ENCODE data around the gene HHATL.

HHATL gene

DNA sequence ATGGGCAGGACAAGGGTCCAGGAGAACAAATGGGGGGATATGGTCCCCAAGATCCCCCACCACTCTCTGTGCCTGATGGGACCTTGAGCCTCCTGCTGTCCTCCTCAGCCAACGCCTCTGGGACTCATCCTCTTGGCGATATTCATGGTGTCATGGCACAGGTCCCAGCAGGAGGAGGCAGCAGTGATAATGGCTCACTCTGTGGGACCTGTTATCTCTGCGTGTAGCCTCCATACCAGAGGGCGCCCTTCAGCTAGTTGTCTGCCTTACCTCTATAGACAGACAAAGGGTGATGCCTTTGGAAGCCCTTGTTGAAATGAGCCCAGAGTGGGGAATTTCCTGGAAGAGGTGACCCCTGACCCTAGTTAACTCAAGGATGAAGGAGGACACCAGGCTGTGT is 41.7 kb downstream of the HHATL start:
- Histone ChIP-seq H3K4me3 (ENCODE audit: low read depth, low read length, poor library complexity, severe bottlenecking) (no peak overlapping the region), H3K9me3 (ENCODE audit: low read length) (no peaks in the 10 kb centered on the region)

DNA sequence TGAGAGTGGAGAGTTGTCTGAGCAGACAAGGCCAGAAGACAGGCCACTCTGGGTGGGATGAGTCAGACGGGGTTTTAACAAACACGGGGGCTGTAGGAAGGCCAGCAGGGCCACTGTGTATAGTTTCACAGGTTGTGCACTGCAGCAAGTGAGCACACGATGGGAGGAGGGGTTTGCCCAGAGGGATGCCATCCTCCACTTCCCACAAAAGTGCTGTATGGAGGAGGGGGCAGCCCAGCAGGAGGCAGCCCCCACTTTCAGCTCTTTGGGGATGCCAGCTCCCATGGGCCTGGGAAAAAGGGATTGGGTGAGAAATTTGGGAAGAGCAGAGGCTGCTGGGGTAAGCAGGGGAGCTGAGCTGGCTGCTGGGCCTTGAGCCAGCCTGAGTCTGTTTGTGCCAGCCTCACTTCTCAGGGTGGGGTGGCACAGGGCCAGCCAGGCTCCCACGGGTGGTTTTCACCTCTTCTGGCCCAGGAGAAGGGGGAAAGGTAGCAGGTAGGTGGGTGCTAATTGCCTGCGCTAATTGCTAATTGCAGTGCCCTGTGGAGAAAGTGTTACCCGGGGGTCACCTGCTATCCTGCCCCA is 42.4 kb downstream of the HHATL start:
- H4K20me1 ChIP-seq (ENCODE audit: insufficient read depth, low read length), result no peaks in the 10 kb centered on the region
- H3K27me3 ChIP-seq (ENCODE audit: insufficient read depth, low read length), result no peaks in the 10 kb centered on the region
- no peak overlapping the region for H3K27ac ChIP-seq (ENCODE audit: low read depth, low read length, poor library complexity, severe bottlenecking)
- TF ChIP-seq, protein P1, sequence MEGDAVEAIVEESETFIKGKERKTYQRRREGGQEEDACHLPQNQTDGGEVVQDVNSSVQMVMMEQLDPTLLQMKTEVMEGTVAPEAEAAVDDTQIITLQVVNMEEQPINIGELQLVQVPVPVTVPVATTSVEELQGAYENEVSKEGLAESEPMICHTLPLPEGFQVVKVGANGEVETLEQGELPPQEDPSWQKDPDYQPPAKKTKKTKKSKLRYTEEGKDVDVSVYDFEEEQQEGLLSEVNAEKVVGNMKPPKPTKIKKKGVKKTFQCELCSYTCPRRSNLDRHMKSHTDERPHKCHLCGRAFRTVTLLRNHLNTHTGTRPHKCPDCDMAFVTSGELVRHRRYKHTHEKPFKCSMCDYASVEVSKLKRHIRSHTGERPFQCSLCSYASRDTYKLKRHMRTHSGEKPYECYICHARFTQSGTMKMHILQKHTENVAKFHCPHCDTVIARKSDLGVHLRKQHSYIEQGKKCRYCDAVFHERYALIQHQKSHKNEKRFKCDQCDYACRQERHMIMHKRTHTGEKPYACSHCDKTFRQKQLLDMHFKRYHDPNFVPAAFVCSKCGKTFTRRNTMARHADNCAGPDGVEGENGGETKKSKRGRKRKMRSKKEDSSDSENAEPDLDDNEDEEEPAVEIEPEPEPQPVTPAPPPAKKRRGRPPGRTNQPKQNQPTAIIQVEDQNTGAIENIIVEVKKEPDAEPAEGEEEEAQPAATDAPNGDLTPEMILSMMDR (IDR thresholded peaks at IDR 0.05; ENCODE audit: low read length), result no peak
- no peak for TF ChIP-seq EZH2 (IDR thresholded peaks at IDR 0.05; ENCODE audit: borderline replicate concordance, low read length)
- no peaks in the 10 kb centered on the region for H3F3A ChIP-seq (ENCODE audit: insufficient read depth, low read length)
- no peaks in the 10 kb centered on the region for H3K36me3 ChIP-seq (ENCODE audit: insufficient read depth, low read length)
- H3K4me2 ChIP-seq (ENCODE audit: low read length), result no peak overlapping the region
- no peak overlapping the region for H3K4me3 ChIP-seq (ENCODE audit: low read depth, low read length, poor library complexity, severe bottlenecking)
- peaks cover 12% of the 10 kb centered on the region for H3K4me1 ChIP-seq (ENCODE audit: insufficient read depth, low read length, severe bottlenecking)
- no peaks in the 10 kb centered on the region for H3K9me3 ChIP-seq (ENCODE audit: low read length)
- H3K9ac ChIP-seq (ENCODE audit: low read length), result no peak overlapping the region
- no peak overlapping the region for H2AFZ ChIP-seq (ENCODE audit: low read length)
- no peaks in the 10 kb centered on the region for H3K9me2 ChIP-seq (ENCODE audit: low read depth, low read length)
- no peaks in the 10 kb centered on the region for H3K79me2 ChIP-seq (ENCODE audit: insufficient read depth, low read length)

More for the DNA sequence above, 41.7 kb downstream of the HHATL start:
- H3K9ac ChIP-seq (ENCODE audit: low read length), result no peak overlapping the region
- no peaks in the 10 kb centered on the region for H3K27me3 ChIP-seq (ENCODE audit: insufficient read depth, low read length)
- H3F3A ChIP-seq (ENCODE audit: insufficient read depth, low read length), result no peaks in the 10 kb centered on the region
- no peak overlapping the region for H3K4me2 ChIP-seq (ENCODE audit: low read length)
- peaks cover 12% of the 10 kb centered on the region for H3K4me1 ChIP-seq (ENCODE audit: insufficient read depth, low read length, severe bottlenecking)
- H3K9me2 ChIP-seq (ENCODE audit: low read depth, low read length), result no peaks in the 10 kb centered on the region
- TF ChIP-seq, protein P1 (IDR thresholded peaks at IDR 0.05; ENCODE audit: low read length), result peak; percentile 51; the same call in 1 of the 2 replicates
- no peak for TF ChIP-seq EZH2 (IDR thresholded peaks at IDR 0.05; ENCODE audit: borderline replicate concordance, low read length)
- H3K79me2 ChIP-seq (ENCODE audit: insufficient read depth, low read length), result no peaks in the 10 kb centered on the region
- H4K20me1 ChIP-seq (ENCODE audit: insufficient read depth, low read length), result no peaks in the 10 kb centered on the region
- H2AFZ ChIP-seq (ENCODE audit: low read length), result no peak overlapping the region
- no peaks in the 10 kb centered on the region for H3K36me3 ChIP-seq (ENCODE audit: insufficient read depth, low read length)
- H3K27ac ChIP-seq (ENCODE audit: low read depth, low read length, poor library complexity, severe bottlenecking), result no peak overlapping the region

DNA sequence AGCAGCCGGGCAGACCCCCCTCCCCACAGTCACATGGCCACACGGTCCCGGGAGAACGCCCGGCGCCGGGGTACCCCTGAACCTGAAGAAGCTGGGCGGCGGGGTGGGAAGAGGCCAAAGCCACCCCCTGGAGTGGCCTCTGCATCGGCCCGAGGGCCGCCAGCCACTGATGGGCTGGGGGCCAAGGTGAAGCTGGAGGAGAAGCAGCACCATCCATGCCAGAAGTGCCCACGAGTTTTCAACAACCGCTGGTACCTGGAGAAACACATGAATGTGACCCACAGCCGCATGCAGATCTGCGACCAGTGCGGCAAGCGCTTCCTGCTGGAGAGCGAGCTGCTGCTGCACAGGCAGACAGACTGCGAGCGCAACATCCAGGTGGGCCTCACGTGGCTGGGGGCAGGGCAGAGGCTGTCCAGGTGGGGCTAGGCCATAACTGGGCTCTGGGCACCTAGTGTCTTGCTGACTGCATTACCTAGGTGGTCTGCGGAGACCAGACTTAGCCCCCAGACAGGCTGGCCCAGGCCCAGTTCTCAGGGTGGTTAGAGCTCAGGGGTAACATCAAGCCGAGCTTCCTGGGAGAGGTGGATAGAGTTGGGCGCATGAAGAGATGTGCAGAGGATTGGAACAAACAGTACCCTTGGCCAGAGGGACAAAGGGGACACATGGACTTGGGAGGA is 43.0 kb downstream of the HHATL start:
- Histone ChIP-seq H3K4me1 (ENCODE audit: insufficient read depth, low read length, severe bottlenecking) (peaks cover 14% of the 10 kb centered on the region), H3K9ac (ENCODE audit: low read length) (no peak overlapping the region), H3K36me3 (ENCODE audit: insufficient read depth, low read length) (no peaks in the 10 kb centered on the region), H3F3A (ENCODE audit: insufficient read depth, low read length) (no peaks in the 10 kb centered on the region), H3K9me3 (ENCODE audit: low read length) (no peaks in the 10 kb centered on the region), H2AFZ (ENCODE audit: low read length) (no peak overlapping the region), H4K20me1 (ENCODE audit: insufficient read depth, low read length) (no peaks in the 10 kb centered on the region), H3K4me3 (ENCODE audit: low read depth, low read length, poor library complexity, severe bottlenecking) (no peak overlapping the region), H3K27me3 (ENCODE audit: insufficient read depth, low read length) (no peaks in the 10 kb centered on the region), H3K79me2 (ENCODE audit: insufficient read depth, low read length) (no peaks in the 10 kb centered on the region), H3K4me2 (ENCODE audit: low read length) (no peak overlapping the region; the same call in 1 of the 2 replicates), H3K27ac (ENCODE audit: low read depth, low read length, poor library complexity, severe bottlenecking) (no peak overlapping the region), H3K9me2 (ENCODE audit: low read depth, low read length) (no peaks in the 10 kb centered on the region)
- TF ChIP-seq EZH2 (IDR thresholded peaks at IDR 0.05; ENCODE audit: borderline replicate concordance, low read length), result no peak
- TF ChIP-seq, protein P1 (IDR thresholded peaks at IDR 0.05; ENCODE audit: low read length), result no peak
